ENCODE data around the gene CSTF1.

The CSTF1 gene

DNA sequence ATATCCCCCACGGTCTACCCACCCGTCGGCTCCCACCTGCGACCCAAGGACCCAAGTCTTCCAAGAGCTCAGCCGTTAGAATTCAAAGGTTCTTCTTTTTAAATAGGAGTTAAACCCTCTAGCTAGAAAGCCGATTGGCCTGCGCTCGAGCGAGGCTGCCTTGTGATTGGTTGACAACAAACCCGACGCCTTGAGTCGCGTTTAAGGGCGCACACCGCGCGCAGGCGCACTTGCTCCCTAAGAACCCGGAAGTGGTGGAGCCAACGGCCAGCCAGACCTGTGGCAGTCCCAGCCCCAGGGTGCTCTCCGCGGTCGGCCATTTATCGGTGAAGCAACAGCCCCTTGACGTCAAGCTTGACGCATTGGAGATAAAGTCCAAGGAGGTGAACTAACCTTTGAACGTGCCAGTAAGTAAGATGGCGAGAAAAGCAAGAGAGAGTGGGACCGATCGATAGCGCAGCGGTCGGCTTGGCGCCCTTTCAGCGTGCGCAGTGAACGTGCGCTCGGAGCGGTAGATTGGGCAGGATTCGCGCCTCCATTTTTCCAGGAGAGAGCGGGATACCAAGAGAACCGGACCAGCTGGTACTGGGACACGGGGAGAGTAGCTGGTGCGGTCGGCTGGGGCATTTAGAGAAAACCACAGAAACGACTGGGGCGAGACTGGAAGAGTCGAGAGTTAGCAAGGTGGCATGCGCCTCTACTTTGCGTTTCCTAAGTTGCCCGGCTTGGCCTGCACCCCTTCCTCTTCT lies at the start of gene CSTF1, which contains the start of gene AURKA:
CSTF1 (plus strand) TSS at position 514 of the 749 bp plus-strand sequence. CDS start 2,908 bp downstream, outside the sequence.
AURKA (minus strand) TSS at position 84 of the 749 bp plus-strand sequence. CDS start 4,018 bp downstream, outside the sequence.
- DNase-seq (ENCODE audit: low spot score), result peak; percentile 99

DNA sequence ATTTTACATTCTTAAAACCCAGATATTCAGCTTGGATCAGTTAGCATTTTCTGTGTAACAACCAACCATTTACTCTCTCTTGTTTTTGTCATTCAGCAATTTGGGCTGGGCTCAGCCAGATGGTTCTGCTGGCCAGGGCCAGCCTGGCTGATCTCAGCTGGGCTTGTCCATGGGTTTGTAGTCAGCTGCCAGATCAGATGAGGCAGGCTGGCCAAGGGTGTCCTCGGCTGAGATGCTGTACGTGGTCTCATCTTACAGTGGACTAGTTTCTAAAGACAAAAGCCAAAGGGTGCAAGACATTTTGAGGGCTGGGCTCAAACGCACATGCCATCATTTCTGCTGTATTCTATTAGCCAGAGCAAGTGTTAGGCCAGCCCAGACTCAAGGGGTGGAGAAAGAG lies 49.7 kb upstream of the CSTF1 start:
- DNase-seq (ENCODE audit: low spot score), result no peak

DNA sequence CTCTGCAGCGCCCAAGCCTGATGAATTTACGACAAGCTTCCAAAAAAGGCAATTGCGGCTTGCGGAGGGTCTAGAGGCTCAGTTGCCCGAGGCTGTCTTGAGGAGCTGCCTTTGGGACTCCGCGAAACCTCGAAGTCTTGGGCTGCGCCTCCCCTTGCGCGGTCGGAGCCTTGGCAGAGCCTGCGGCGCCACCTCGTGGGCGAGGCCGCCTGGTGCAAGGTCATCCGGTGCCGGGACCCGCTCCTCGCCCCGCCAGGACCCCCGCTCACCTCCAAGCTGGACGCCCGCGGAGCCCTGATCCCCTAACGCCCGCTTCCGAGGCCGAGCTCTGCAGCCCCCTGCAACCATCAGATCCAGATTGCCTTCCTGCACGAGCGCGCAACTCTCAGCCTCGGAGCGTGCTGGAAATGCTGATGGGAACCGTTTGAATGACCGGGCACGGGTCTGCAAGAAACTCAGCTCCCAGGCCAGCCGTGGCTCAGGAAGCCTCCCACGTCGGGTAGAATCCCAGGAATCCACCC lies 48.5 kb upstream of the CSTF1 start:
- DNase-seq (ENCODE audit: low spot score), result peak; percentile 24

DNA sequence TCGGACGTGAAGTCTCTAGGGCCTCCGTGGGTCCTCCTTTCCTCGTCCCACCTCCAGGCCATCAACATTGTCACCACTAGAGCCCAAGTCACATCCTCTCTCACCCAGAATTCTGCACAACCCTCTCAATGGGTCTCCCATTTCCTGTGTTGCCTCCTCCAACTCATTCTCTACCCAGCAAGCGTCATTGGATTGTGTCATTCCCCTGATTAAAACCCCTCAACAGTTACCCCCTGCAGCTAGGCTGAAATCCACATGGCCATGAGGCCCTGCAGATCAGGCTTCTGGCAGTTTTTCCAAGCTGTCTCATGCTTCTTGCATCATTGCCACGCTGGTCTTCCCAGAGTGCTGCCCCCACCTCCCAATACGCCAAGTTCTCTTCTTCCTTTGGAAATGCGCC lies 46.5 kb upstream of the CSTF1 start:
- no peak for DNase-seq (ENCODE audit: low spot score)

DNA sequence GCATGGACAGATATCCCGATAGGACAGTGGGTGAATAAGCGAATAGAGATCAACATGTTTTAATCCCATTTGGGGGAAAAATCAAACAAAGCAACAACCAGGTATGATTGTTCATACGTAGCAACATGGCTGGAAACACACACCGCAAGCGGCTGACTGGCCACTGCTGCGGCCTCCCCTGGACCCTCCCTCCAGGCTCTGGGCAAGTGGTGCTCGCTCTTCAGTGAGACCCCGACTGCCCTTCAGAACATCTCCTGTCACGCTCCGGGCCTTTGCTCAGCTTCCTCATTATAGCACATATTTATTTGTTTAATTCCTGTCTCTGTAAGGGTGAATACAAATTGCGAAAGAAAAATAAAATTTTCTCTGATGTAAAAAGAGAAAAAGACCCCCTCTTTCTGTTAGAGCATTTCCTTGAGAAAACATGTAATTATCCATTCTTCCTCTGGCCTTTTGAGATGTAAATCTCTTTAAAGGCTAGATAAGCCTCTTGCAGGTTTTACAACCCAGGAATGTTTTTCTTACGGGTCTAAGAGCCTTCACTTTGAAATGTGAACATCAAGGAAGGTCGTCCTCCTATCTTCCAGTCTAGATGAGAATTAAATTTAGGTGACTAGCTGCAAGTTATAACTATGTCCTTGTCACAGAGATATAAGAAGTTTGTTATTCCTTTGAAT lies 44.7 kb upstream of the CSTF1 start:
- no peak for DNase-seq (ENCODE audit: low spot score)

DNA sequence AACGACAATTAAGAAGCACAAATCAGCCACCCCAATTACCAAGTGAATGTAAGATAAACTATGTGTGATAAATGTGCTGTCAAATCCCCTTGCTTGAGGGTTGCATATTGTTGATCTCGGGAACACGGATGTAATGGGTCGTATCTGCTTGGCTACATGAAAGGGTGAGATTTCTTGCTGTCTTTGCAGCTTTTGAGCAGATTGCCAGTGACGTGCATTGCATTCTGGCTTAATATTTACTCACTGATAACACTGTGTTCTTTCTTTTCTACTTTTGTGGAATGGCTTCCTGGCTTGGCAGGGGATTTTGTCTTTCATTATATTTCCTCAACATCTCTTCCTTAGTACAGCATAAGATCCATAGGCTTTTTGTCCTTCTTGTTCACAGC lies 44.1 kb upstream of the CSTF1 start:
- DNase-seq (ENCODE audit: low spot score), result no peak

DNA sequence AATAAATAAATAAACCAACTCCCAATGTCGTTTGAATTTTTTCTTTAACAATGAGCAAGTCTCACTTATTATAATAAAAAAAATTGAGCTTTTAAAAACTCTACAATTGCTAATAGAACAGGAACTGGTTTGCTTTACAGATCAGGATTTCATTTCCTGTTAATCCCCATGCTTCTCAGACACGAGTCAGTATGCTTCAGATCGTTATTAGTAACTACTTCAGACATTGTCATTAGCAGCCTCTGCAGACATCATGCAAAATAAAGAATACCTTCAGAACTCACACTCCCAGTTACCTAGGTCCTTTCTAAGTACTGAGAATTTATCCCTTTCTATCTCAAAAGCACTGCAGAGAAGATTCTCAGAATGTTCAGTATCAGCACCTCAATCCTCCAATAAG lies 43.7 kb upstream of the CSTF1 start:
- no peak for DNase-seq (ENCODE audit: low spot score)

DNA sequence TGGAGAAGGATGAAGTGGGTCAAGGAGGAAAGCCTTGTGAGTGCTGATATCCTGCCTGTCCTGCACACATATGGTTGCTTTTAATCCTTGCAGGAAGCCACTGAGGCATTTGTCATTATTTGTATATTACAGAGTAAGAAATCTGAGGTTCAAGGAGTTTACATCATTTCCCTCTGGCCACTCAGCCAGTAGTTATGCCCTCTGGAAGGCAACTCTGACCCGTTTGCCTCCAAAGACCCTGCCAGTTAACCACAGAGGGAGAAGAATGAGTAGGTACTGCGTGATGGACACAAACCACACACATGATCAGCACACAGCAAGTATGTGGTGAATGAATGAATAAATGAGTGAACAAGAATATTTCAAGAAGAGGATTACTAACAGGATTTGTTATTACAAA lies 41.6 kb upstream of the CSTF1 start:
- DNase-seq (ENCODE audit: low spot score), result no peak

DNA sequence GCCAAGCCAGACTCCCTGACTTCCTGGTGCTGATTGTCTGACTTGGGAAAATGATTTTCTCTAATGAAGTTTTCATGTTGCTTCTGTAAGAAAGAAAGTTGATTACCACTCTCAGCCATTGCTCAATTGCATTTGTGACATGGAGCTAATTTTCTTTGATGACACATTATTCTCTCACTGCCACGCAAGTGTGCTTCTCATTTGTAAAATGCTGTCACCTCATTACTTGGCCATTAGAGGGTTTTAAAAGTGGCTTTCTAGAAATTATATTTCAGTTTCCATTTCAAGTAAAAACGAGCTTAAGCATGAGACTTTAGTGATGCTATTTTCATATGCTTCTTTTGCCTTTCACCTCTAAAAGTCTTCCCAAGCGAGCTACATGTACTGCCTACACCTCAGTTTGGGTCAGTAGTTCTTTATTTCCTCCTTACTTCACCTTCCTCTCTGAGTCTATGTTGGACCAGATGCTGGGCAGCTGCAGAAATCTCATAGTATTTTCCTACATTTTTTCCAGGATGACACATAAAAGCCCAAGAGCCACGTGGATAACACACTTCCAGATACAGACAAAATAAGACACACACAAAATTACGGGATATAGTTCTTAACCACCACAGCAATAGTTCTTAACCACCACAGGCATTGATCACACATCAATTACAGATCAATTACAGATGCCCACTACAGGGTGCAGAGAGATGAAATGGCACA lies 39.9 kb upstream of the CSTF1 start:
- DNase-seq (ENCODE audit: low spot score), result no peak

DNA sequence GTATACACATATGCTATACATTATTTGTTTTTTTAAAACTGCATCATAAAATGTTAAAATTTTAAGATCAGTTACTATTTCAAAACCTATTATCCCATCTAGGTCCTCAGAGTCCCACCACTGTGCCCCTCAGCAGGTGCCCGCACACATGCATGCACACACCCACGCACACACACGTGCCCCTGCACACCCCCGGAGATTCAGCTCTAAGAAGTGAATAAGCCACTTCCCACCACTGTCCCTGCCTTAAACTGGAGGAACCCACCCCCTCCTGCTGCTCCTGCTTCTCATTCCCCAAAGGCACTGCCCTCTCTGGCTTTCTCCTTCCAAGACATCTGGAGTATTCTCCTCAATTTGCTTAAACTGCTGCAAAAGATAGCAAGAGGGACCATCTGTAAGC lies 39.1 kb upstream of the CSTF1 start:
- DNase-seq (ENCODE audit: low spot score), result no peak

DNA sequence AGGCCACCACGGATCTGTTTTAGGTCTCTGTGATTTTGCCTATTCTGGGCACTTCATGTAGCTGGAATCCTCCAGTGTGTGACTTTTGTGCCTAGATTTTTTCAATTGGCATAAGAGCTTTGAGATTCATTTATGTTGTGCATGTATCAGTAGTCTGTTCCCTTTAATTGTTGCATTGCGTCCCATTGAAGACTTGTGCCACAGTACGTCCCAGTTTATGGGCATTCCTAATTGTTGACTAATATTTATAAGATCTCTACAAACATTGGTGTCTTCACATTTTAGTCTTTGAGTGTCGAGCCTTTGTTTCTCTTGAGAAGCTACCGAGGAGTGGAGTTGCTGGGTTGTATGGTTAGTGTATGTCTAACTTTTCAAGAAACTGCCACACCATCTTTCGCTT lies 34.4 kb upstream of the CSTF1 start:
- no peak for DNase-seq (ENCODE audit: low spot score)

DNA sequence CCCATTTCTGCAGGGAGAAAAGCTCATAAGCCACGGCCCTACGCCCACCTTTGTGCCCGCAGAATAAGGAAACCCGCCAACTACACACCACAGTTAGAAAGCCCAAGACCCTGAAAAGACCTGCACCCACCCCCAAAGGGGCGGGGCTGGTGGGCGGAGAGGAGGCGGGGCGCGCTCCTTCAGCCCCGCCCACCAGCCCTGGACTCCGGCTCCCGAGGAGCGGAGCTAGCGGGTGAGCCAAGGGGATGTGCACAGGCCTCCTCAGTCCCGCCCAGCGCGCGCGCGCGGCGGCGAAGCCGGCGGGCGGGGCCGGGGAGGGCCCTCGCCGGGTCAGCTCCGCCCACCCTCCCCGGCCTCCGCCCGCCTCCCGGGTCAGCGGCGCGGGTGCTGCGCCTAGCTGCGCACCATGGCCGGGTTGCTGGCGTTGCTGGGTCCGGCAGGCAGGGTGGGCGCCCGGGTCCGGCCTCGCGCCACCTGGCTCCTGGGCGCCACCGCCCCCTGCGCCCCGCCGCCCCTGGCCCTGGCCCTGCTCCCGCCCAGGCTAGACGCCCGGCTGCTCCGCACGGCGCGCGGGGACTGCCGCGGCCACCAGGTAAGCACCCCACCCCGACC lies 33.7 kb upstream of the CSTF1 start, which contains the start of gene FAM210B:
FAM210B (plus strand) TSS at position 375 of the 612 bp plus-strand sequence; CDS start at position 407, 32 bp downstream.
- peak; percentile 93 for DNase-seq (ENCODE audit: low spot score)

DNA sequence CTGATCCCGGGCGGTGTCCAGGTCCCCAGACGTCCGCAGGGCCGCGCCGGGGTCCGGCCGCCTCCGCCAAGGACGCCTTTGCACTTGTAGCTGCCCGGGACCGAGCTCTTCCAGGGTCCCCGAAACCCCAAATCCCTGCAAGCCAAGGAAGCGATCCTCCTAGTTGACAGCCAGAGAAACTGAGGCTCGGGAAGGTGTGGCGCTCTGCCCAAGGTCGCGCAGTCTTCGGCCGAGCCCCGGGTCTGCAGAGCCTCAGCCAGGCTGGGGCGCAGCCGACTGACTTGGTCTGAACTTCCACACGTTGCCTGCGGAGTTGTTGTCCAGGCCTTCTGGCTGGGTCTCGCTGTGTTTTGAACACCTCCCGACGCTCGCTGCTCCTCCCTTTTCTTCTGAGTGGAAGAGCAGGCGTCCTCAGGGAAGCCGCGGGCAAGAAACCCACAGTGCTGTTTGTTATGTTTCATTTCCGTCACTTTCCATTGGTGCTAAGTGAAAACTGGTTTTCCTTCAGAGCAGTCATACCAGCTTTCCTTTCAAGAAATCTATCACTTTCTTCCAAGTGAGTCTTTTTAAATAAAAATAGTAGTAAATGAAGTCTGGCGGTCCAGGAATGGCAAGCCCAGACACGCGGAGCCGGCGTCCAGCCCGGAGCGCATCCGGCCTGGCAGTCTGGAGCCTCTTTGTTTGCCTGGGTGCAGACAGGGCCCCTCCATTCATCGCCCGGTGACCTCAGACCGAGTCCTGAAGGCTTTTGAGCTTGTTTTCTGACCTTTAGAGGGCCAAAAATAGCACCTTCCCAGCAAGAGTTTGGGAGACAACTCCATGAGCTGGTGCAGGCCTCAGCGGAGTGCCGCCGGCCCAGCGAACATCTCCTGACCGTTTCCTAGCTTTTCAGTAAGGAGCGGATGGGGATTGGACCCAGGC lies 33.0 kb upstream of the CSTF1 start:
- DNase-seq (ENCODE audit: low spot score), result peak; percentile 65

DNA sequence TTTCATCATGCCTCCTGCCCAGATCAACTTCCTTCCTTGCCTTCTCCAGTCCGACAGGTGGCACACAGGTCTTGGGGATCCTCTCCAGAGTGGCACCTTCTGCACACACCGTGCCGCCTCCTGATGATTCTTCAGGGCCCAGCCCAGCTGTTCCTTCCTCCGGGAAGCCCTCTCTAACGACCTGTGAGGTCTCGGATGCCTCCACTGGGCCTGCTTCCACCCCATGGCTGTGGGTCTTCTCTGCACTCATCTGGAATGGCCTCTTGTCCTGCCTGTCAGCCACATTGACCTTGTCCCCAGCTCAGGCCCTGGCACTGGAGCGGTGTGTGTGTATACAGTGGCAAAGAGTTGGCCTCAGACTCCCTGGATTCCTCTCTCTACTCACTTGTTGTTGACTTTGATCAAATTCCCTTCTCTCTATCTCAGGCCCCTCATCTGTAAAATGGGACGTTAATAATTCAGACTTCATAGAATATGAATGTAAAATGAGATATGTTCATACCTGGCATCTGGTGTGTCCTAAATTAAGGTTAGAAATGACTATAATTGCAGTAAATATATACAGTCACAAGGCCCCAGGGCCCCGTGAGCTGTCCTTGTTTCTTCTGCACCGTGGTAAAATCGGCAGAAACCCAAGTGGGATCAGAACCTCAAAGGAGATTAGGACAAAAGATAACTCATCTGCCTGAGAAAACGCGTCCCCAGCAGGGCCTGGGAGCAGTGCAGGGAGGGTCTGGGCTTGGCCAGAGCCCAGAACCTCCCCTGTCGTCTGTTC lies 32.1 kb upstream of the CSTF1 start:
- no peak for DNase-seq (ENCODE audit: low spot score)

DNA sequence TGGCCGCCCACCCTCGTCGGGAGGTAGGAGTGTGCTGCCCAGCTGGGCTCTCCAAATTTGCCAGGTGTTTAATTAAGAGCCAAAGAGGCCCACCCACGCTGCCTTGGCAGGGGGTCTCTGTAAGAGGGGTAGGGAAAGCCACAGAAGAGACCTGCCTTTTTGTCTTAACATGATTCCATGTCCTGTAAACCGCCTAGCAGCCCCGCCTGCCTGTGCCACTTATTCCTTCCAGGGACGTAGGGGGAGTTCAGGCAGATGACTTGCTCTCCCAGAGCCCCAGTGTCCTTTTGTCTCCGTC lies 31.6 kb upstream of the CSTF1 start:
- DNase-seq (ENCODE audit: low spot score), result no peak

DNA sequence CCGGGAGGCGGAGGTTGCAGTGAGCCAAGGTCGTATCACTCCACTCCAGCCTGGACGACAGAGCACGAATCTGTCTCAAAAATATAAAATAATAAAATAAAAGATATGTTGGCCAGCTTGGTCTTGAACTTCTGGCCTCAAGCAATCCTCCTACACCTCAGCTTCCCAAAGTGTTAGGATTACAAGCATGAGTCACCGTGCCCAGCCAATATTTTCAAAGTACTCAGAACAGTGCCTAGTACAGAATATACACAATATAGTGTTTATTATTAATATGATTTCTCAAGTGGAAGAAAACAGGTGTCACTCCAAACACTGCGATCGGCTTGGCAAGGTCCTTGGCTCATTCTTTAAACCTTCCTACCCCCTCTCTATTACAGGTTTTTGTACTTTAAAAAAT lies 30.5 kb upstream of the CSTF1 start:
- DNase-seq (ENCODE audit: low spot score), result no peak

DNA sequence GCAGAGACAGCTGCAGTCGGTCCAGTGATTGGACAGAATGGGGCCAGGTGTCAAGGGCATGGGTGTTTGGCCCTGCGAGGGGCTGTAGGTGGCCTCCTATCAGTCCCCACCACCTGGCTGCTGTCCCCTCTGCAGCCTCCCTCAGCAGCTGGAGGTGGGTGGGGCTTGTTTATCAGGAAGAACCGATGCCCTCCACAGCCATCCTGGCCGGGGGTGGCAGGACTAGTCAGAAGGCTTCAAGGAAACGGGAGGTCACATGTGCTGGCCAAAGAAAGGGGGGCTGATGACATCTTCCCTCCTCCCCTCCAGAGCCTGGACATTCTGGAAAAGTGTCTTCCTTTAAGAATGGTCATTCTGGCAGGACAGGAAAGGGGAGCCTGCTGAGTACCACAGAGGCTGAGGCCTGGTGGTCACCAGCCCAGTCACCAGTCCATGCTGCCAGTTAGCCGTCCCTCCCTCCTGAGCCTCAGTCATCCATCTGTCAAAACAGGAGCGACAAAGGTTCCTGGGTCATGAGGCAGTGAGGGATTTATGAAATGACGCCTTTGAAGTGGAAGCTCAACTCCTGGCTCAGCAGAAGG lies 29.5 kb upstream of the CSTF1 start:
- DNase-seq (ENCODE audit: low spot score), result no peak

DNA sequence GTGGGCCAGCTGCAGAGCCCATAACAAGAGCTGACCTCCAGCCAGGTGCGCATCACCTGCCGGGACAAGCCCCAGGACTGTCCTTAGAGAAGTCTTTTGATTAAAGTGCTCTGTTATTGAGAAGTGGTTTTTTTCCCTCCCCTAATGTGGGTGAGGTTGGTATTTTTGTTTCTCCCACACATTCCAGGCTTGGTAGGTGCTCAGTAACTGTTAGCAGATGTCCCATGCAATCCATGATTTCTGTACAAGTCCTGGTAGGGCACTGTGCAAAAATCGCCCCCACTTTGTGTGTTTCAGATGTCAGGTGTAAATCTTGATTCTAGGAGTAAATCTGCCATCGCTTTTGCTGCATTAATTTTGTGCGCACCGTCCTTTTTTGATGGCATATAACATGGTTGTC lies 29.0 kb upstream of the CSTF1 start:
- no peak for DNase-seq (ENCODE audit: low spot score)

DNA sequence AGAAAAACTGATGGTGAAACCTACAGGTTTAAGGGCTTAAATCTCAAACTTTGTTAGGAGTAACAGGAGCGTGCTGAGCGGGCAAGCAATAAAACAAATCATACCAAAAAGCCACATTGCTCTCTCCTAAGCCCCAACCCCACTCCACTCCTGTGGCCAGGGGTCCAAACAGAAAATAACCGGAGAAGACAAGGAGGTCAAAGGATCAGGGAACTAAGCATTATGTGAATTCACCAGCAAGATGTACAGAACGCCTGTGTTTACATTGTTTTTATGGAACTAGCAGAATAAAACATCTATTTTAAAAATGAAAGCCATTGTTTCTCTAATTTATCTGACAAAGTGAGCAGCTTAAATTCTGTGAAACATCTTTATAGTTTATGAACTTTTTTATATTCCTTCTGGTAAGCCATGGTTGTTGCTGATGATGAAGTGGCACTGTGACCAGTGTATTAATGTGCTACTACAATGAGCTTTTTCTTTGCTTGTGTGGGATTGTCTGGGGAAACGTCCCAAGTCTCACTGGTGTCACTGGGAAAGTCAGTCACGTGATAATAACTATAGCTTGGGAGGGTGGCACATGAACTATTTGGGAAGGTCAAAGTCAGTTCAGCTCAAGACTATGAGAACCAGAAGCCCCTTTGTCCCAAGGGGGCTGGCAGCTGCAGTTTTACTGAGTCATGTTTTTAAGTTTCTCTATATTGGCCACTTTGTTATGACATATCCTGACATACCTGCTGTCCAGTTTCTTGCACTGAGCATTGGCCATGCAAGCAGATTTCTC lies 23.9 kb upstream of the CSTF1 start:
- DNase-seq (ENCODE audit: low spot score), result peak; percentile 87

All from globus pallidus (tissue), 1 donor.